Endometrial microvascular endothelial cells (primary cell): ENCODE results near the gene RMND5B. TPM values are rescaled to one million over a fixed set of nuclear protein-coding genes. Genes with fewer than 3 reads are reported as not detected.

Experiments
- in situ Hi-C: cut with HindIII; loops from 2 replicates; pipeline ENCODE4 v1.10.0; 2017; ENCODE audit warnings: low sequenced_read_pairs, low pct_unique_long_range_greater_than_20kb; ENCODE audit errors: inconsistent ontology term
- total RNA-seq: library from RNA; depleted of rRNA; stranded (reverse); fragments of >200 nt; gene quantifications from one replicate; pipeline ENCODE4 v1.2.3, GENCODE V29; 2015; ENCODE audit errors: inconsistent ontology term

RMND5B gene
- total RNA-seq, 1 donor from 2014 or later, result 21.2 TPM

GRCh38 chr5:178153530-178154340 is 22.9 kb downstream of the RMND5B start, which contains the start of gene NHP2:
TSS of gene NHP2 (minus strand) at chr5:178153885. CDS start at chr5:178153817, 68 bp downstream.
- in situ Hi-C loops, result no loop called here

GRCh38 chr5:178155065-178155464 is 24.3 kb downstream of the RMND5B start:
- in situ Hi-C loops, result no loop called here

- in situ Hi-C loops, result no loop called here
These were observed 29.4 kb downstream of the RMND5B start for GRCh38 chr5:178160176-178160575.

GRCh38 chr5:178162481-178162880 is 31.7 kb downstream of the RMND5B start:
- in situ Hi-C loops, result no loop called here

- in situ Hi-C loops, result no loop called here
These were observed 33.2 kb downstream of the RMND5B start for GRCh38 chr5:178163772-178164735.

- in situ Hi-C loops, result no loop called here
These were observed 34.8 kb downstream of the RMND5B start for GRCh38 chr5:178165581-178165980.

GRCh38 chr5:178170455-178170854 is 39.6 kb downstream of the RMND5B start:
- in situ Hi-C loops, result no loop called here

- in situ Hi-C loops, result no loop called here
These were observed 43.6 kb downstream of the RMND5B start for GRCh38 chr5:178174456-178174855.

- in situ Hi-C loops, result no loop called here
These were observed 46.0 kb downstream of the RMND5B start for GRCh38 chr5:178176791-178177190.

- in situ Hi-C loops, result no loop called here
These were observed 46.8 kb downstream of the RMND5B start for GRCh38 chr5:178177569-178177968.

- in situ Hi-C loops, result no loop called here
These were observed 49.5 kb downstream of the RMND5B start for GRCh38 chr5:178180141-178180863.

GRCh38 chr5:178182158-178182876 is 51.5 kb downstream of the RMND5B start:
- in situ Hi-C loops, result no loop called here

- in situ Hi-C loops, result no loop called here
These were observed 55.6 kb downstream of the RMND5B start for GRCh38 chr5:178186427-178186826.

- in situ Hi-C loops, result no loop called here
These were observed 56.2 kb downstream of the RMND5B start, which contains the start of gene GMCL2 for GRCh38 chr5:178187014-178187413. TSS of gene GMCL2 (minus strand) at chr5:178187371. CDS start at chr5:178187299, 72 bp downstream.

- in situ Hi-C loops, result no loop called here
These were observed 58.6 kb downstream of the RMND5B start for GRCh38 chr5:178189433-178189832.

- in situ Hi-C loops, result no loop called here
These were observed 60.8 kb downstream of the RMND5B start for GRCh38 chr5:178191661-178192060.

- in situ Hi-C loops, result no loop called here
These were observed 61.4 kb downstream of the RMND5B start for GRCh38 chr5:178192244-178192643.

GRCh38 chr5:178192787-178193186 is 62.0 kb downstream of the RMND5B start:
- in situ Hi-C loops, result no loop called here
